ENCODE results near the gene ZBTB32.

DNA sequence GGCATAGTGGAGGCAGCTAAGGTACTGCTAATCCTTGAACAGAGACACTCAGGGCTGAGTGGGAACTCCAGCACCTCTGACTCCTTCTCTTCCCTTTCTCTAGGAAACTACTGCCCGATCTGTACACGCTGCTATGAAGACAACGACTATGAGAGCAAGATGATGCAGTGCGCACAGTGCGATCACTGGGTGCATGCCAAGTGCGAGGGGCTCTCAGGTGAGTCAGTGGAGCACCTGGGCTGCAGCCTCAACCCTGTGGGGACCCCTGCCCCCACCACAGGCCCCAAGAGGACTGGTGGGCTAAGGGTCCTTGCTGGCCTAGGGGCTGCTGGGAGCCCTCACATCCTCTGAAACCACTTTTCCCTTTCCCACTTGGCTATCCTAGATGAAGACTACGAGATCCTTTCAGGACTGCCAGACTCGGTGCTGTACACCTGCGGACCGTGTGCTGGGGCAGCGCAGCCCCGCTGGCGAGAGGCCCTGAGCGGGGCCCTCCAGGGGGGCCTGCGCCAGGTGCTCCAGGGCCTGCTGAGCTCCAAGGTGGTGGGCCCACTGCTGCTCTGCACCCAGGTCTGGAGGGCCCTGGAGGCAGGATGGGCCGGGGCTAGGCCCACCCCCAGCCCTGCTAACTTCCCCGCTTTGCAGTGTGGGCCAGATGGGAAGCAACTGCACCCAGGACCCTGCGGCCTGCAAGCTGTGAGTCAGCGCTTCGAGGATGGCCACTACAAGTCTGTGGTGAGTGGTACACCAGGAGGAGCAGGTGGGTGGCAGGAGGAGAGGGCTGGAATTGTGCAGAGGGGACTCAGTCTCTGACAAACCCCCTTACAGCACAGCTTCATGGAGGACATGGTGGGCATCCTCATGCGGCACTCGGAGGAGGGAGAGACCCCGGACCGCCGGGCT, 22.9 kb downstream of the ZBTB32 start:
- TF ChIP-seq, protein P1, sequence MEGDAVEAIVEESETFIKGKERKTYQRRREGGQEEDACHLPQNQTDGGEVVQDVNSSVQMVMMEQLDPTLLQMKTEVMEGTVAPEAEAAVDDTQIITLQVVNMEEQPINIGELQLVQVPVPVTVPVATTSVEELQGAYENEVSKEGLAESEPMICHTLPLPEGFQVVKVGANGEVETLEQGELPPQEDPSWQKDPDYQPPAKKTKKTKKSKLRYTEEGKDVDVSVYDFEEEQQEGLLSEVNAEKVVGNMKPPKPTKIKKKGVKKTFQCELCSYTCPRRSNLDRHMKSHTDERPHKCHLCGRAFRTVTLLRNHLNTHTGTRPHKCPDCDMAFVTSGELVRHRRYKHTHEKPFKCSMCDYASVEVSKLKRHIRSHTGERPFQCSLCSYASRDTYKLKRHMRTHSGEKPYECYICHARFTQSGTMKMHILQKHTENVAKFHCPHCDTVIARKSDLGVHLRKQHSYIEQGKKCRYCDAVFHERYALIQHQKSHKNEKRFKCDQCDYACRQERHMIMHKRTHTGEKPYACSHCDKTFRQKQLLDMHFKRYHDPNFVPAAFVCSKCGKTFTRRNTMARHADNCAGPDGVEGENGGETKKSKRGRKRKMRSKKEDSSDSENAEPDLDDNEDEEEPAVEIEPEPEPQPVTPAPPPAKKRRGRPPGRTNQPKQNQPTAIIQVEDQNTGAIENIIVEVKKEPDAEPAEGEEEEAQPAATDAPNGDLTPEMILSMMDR (IDR thresholded peaks at IDR 0.05), result no peak
- no peak for TF ChIP-seq POLR2A (IDR thresholded peaks at IDR 0.05)
